IPS-18a (cell line): ENCODE data around the gene GRPEL2.

Source experiments
- H3K27ac ChIP-seq: one replicate; pipeline ENCODE4 v1.5.1; 2013; ENCODE audit warnings: low read length
- H3K27me3 ChIP-seq: one replicate; pipeline ENCODE4 v1.6.1; 2013; ENCODE audit warnings: mild to moderate bottlenecking, low read length; ENCODE audit not compliant: control insufficient read depth, insufficient read depth
- H3K36me3 ChIP-seq: one replicate; pipeline ENCODE4 v1.6.1; 2013; ENCODE audit warnings: low read depth, low read length; ENCODE audit not compliant: control insufficient read depth
- H3K4me1 ChIP-seq: one replicate; pipeline ENCODE4 v1.6.1; 2013; ENCODE audit warnings: low read depth, low read length; ENCODE audit not compliant: control insufficient read depth
- H3K4me3 ChIP-seq: one replicate; pipeline ENCODE4 v1.5.1; 2013; ENCODE audit warnings: low read length
- H3K9ac ChIP-seq: one replicate; pipeline ENCODE4 v1.6.1; 2013; ENCODE audit warnings: mild to moderate bottlenecking, low read length, moderate library complexity
- H3K9me3 ChIP-seq: one replicate; pipeline ENCODE4 v1.6.1; 2013; ENCODE audit warnings: low read depth, low read length; ENCODE audit not compliant: control insufficient read depth

Gene GRPEL2

GRCh38 chr5:149304195-149305078 is 40.9 kb upstream of the GRPEL2 start:
- Histone ChIP-seq H3K9ac (no peak overlapping the region), H3K36me3 (no peaks in the 10 kb centered on the region), H3K27ac (no peak overlapping the region), H3K27me3 (no peaks in the 10 kb centered on the region), H3K4me1 (no peaks in the 10 kb centered on the region), H3K9me3 (no peaks in the 10 kb centered on the region), H3K4me3 (no peak overlapping the region)

DNA sequence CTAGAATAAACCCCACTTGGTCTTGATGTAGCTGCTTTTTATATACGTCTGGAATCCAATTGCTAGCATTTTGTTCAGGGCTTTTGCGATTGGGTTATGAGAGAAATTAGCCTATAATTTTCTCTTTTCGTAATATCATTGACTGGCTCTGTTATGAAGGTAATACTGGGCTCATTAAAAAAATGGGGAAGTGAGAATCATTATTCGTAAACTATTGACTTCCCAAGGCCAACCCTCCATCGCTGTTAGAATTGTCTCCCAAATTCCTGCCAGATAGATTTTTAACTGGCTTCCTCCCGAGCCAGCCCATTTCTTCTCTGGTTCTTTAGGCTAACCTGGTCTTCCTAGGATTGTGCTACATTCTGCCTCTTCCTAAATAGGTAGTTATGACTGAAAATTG is 35.9 kb upstream of the GRPEL2 start:
- H3K9me3 ChIP-seq: no peaks in the 10 kb centered on the region
- no peak overlapping the region for H3K9ac ChIP-seq
- no peaks in the 10 kb centered on the region for H3K27me3 ChIP-seq
- H3K4me1 ChIP-seq: peaks cover 8% of the 10 kb centered on the region
- no peak overlapping the region for H3K4me3 ChIP-seq
- H3K27ac ChIP-seq: no peak overlapping the region
- no peaks in the 10 kb centered on the region for H3K36me3 ChIP-seq

DNA sequence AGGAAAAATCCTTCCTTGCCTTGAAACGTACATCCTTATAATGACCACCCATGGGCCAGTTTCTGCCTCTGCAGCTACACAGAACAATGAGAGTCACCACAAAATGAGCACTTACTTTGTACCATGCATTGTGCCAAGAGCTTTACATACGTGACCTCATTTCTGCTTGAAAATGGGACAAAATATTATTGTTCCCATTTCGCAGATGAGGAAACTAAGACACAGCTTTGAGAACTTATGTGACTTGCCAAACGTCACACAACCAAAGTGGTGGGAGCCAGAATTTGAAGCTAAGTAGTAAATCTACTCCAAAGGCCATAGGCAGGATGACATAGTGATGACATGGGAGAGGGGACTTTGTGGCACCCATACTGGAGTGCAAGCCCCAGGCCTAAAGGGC is 34.8 kb upstream of the GRPEL2 start:
- Histone ChIP-seq H3K9ac (no peak overlapping the region), H3K27me3 (no peaks in the 10 kb centered on the region), H3K9me3 (no peaks in the 10 kb centered on the region), H3K36me3 (no peaks in the 10 kb centered on the region), H3K27ac (no peak overlapping the region), H3K4me3 (no peak overlapping the region), H3K4me1 (peaks cover 8% of the 10 kb centered on the region)

DNA sequence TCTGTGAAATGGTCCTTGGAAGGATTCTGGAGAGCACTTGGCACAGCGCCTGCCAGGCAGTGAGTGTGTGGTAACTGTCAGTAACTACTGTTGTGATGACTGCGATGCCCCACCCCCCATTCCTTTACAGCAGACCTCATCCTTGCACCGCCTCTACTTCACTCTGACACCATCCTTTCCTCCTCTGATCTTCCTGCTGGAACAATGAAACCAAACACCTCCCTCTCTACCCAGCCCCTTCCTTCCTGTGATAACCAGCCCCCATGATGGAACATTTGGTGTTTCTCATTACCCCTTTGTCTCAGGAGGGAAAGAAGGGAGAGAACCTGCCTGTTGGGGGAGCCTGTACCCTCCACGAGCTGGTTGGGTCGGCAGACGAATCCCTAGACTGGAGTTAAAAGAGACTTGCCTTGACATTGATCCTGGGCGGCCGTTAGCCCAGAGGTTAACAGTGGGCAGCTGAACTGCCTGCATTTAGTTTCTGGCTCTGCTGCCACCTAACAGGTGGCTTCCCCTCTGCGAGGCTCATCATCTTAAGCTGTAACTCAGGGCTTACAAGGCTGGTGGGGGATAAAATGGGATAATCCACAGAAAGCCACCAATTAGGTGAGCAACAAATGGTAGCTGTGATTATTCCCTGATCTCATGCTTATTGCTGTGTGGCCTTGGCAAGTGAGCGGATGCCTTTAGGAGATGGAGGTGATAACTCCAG is 34.2 kb upstream of the GRPEL2 start:
- no peak overlapping the region for H3K4me3 ChIP-seq
- no peaks in the 10 kb centered on the region for H3K9me3 ChIP-seq
- no peaks in the 10 kb centered on the region for H3K36me3 ChIP-seq
- no peak overlapping the region for H3K9ac ChIP-seq
- no peak overlapping the region for H3K27ac ChIP-seq
- no peaks in the 10 kb centered on the region for H3K27me3 ChIP-seq
- H3K4me1 ChIP-seq: peaks cover 8% of the 10 kb centered on the region

DNA sequence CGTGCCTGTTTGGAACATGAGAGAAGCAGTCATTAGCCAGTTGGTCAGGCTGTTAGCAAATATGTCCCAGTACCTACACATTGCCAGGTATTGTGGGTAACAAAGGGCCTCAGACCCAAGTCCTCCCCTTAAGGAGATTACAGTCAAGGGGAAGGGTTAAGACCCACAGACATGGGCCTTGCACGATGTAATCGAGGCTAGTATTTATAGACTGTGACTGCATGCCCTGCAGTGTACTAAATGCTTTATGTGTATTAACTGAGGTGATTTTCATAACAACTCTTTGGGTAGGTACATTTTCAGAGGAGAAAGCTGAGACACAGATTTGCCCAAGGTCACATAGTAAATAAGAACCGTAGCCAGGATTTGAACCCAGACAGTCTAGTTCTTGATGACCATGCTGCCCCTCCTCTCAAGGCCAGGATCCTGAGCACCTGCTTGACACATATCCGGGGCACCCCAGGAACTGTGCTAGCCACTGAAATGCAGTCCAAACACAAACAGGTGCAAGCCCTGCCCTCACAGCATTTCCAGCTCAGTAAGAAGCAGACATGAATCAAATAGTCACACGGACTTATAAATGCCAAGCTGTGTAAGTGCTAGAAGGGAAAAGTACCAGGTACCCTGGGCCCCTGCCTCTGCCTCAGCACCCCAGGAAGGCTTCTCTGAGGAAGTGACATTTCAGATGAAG is 32.0 kb upstream of the GRPEL2 start:
- Histone ChIP-seq H3K9me3 (no peaks in the 10 kb centered on the region), H3K36me3 (no peaks in the 10 kb centered on the region), H3K27ac (no peak overlapping the region), H3K4me3 (no peak overlapping the region), H3K4me1 (peaks cover 11% of the 10 kb centered on the region), H3K27me3 (no peaks in the 10 kb centered on the region), H3K9ac (no peak overlapping the region)

GRCh38 chr5:149314571-149315111 is 30.7 kb upstream of the GRPEL2 start:
- no peak overlapping the region for H3K4me3 ChIP-seq
- peaks cover 11% of the 10 kb centered on the region for H3K4me1 ChIP-seq
- no peaks in the 10 kb centered on the region for H3K9me3 ChIP-seq
- no peak overlapping the region for H3K9ac ChIP-seq
- no peak overlapping the region for H3K27ac ChIP-seq
- no peaks in the 10 kb centered on the region for H3K36me3 ChIP-seq
- no peaks in the 10 kb centered on the region for H3K27me3 ChIP-seq

- Histone ChIP-seq H3K4me3 (no peak overlapping the region), H3K9me3 (no peaks in the 10 kb centered on the region), H3K36me3 (no peaks in the 10 kb centered on the region), H3K4me1 (peaks cover 8% of the 10 kb centered on the region), H3K27ac (no peak overlapping the region), H3K9ac (no peak overlapping the region), H3K27me3 (no peaks in the 10 kb centered on the region)
Measured at GRCh38 chr5:149315753-149316152, 29.5 kb upstream of the GRPEL2 start.

DNA sequence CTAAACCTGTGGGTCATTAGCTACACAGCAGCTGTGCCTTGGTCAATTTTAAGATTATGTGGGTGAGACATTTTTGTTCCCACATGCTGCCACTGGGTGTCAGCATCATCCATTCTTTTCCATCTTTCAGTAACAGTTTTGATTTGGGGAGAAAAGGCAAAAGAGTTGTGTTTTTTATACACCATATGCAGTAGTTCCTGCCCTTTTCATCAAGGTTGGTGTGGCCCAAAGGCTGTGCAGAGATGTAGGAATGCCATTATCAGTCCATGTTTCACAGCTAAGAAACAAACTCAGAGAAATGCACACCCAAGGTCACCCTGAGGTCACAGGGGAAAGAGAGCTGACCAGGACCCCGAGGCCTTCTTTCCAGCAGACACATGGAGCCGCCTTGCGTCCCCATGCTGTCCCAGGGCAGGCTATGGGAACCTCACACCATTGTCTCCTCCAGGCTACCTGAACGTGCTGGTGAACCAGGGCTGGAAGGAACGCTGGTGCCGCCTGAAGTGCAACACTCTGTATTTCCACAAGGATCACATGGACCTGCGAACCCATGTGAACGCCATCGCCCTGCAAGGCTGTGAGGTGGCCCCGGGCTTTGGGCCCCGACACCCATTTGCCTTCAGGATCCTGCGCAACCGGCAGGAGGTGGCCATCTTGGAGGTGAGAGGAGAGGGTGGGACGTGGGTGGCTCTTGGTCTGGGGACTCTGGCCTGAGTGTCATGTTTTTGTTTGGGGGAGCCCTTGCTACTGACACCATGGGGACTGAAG is 27.8 kb upstream of the GRPEL2 start:
- Histone ChIP-seq H3K36me3 (no peaks in the 10 kb centered on the region), H3K9me3 (no peaks in the 10 kb centered on the region), H3K9ac (no peak overlapping the region), H3K27me3 (no peaks in the 10 kb centered on the region), H3K27ac (no peak overlapping the region), H3K4me3 (no peak overlapping the region), H3K4me1 (peaks cover 5% of the 10 kb centered on the region)

DNA sequence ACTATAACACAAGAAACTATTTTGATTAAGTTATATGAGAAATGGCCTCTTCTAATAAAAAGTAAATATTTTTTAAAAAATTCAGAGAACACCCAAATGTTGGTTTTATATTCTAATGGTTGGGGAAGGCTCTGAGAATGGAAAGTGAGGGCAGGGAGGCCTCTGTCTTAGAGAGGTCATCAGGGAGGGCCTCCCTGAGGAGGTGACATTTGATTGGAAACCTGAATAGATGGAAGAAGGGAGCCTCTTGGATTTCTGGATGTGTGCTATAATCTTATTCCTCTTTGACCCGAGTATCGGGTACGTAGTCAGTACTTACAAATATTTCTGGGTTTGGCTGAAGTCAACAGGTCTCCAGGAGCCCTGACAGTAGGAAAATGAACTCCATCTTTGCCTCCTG is 26.1 kb upstream of the GRPEL2 start:
- H3K9me3 ChIP-seq: no peaks in the 10 kb centered on the region
- no peak overlapping the region for H3K9ac ChIP-seq
- no peaks in the 10 kb centered on the region for H3K27me3 ChIP-seq
- H3K4me1 ChIP-seq: peaks cover 5% of the 10 kb centered on the region
- no peaks in the 10 kb centered on the region for H3K36me3 ChIP-seq
- no peak overlapping the region for H3K27ac ChIP-seq
- no peak overlapping the region for H3K4me3 ChIP-seq

GRCh38 chr5:149320791-149321330 is 24.4 kb upstream of the GRPEL2 start:
- H3K9ac ChIP-seq: no peak overlapping the region
- H3K27me3 ChIP-seq: no peaks in the 10 kb centered on the region
- H3K27ac ChIP-seq: no peak overlapping the region
- peaks cover 5% of the 10 kb centered on the region for H3K4me1 ChIP-seq
- H3K9me3 ChIP-seq: no peaks in the 10 kb centered on the region
- no peaks in the 10 kb centered on the region for H3K36me3 ChIP-seq
- no peak overlapping the region for H3K4me3 ChIP-seq
